GM23338 (cell line): ENCODE results near the gene RUFY1. TPM values are rescaled to one million over a fixed set of nuclear protein-coding genes. Genes with fewer than 3 reads are reported as not detected.

Source experiments
- ATAC-seq: fragments of 200-7000 bp; cut with Tn5 transposase; 3 replicates; pipeline ENCODE4 v1.9.1; 2020
- DNase-seq: peaks from one replicate; pipeline ENCODE4 v3.0.0-alpha.2; 2015; ENCODE audit warnings: low spot score
- H2AFZ ChIP-seq: fragments of 200-600 bp; sonication (generic); 2 replicates; pipeline ENCODE4 v1.8.0; 2016; ENCODE audit warnings: antibody characterized with exemption, mild to moderate bottlenecking, moderate library complexity
- H3F3A ChIP-seq: fragments of 200-600 bp; sonication (generic); replicated peaks from 2 replicates; pipeline ENCODE4 v1.8.0; 2017; ENCODE audit warnings: antibody characterized with exemption, mixed run types, low read depth
- H3K27ac ChIP-seq: fragments of 200-600 bp; sonication (generic); 2 replicates; pipeline ENCODE4 v1.6.1; 2016; ENCODE audit warnings: low read depth
- H3K27me3 ChIP-seq: fragments of 200-600 bp; sonication (generic); 2 replicates; pipeline ENCODE4 v1.8.0; 2016; ENCODE audit warnings: mild to moderate bottlenecking, mixed run types, moderate library complexity; ENCODE audit not compliant: insufficient read depth
- H3K36me3 ChIP-seq: fragments of 200-600 bp; sonication (generic); 2 replicates; pipeline ENCODE4 v1.8.0; 2016; ENCODE audit warnings: mild to moderate bottlenecking; ENCODE audit not compliant: insufficient read depth
- H3K4me1 ChIP-seq: fragments of 200-600 bp; sonication (generic); 2 replicates; pipeline ENCODE4 v1.8.0; 2016; ENCODE audit warnings: mild to moderate bottlenecking, moderate library complexity; ENCODE audit not compliant: insufficient read depth
- H3K4me2 ChIP-seq: fragments of 200-600 bp; sonication (generic); 2 replicates; pipeline ENCODE4 v1.7.1; 2017; ENCODE audit warnings: mixed run types
- H3K4me3 ChIP-seq: fragments of 200-600 bp; sonication (generic); 2 replicates; pipeline ENCODE4 v1.6.1; 2016; ENCODE audit warnings: mixed run types
- H3K79me2 ChIP-seq: fragments of 200-600 bp; sonication (generic); replicated peaks from 2 replicates; pipeline ENCODE4 v1.8.0; 2017; ENCODE audit warnings: mild to moderate bottlenecking; ENCODE audit not compliant: insufficient read depth
- H3K9me2 ChIP-seq: fragments of 200-600 bp; sonication (generic); 2 replicates; pipeline ENCODE4 v1.8.0; 2017; ENCODE audit not compliant: insufficient read depth
- H4K20me1 ChIP-seq: fragments of 200-600 bp; sonication (generic); replicated peaks from 2 replicates; pipeline ENCODE4 v1.8.0; 2017; ENCODE audit warnings: mild to moderate bottlenecking; ENCODE audit not compliant: insufficient read depth
- H3K27ac Mint-ChIP-seq: 2 replicates; pipeline ENCODE4 v1.8.0; 2020; ENCODE audit warnings: inconsistent platforms, mild to moderate bottlenecking, moderate library complexity, mixed read lengths
- H3K27me3 Mint-ChIP-seq: 3 replicates; pipeline ENCODE4 v1.8.0; 2022; ENCODE audit warnings: low read depth, mild to moderate bottlenecking, moderate library complexity, mixed read lengths, inconsistent platforms; ENCODE audit not compliant: insufficient read depth, poor library complexity
- H3K36me3 Mint-ChIP-seq: 3 replicates; pipeline ENCODE4 v1.8.0; 2021; ENCODE audit warnings: low read depth, mild to moderate bottlenecking, inconsistent platforms, moderate library complexity, mixed read lengths
- H3K4me1 Mint-ChIP-seq: 3 replicates; pipeline ENCODE4 v1.8.0; 2020; ENCODE audit warnings: mild to moderate bottlenecking, inconsistent platforms, mixed read lengths
- H3K4me3 Mint-ChIP-seq: 3 replicates; pipeline ENCODE4 v1.8.0; 2021; ENCODE audit warnings: moderate library complexity, mild to moderate bottlenecking, inconsistent platforms, mixed read lengths
- H3K9me3 Mint-ChIP-seq: 3 replicates; pipeline ENCODE4 v1.8.0; 2020; ENCODE audit warnings: moderate library complexity, mild to moderate bottlenecking, inconsistent platforms, mixed read lengths
- CREB1 ChIP-seq: fragments of 250-450 bp; sonication (Bioruptor Pico); IDR thresholded peaks from 2 replicates; pipeline ENCODE4 v1.5.0; 2020; ENCODE audit warnings: low read depth, mild to moderate bottlenecking, moderate library complexity
- EZH2 ChIP-seq: fragments of 200-600 bp; sonication (generic); IDR thresholded peaks from one replicate; pipeline ENCODE4 v1.8.0; 2017; ENCODE audit warnings: antibody characterized with exemption, mild to moderate bottlenecking, low read depth; ENCODE audit not compliant: unreplicated experiment
- EZH2phosphoT487 ChIP-seq: fragments of 200-600 bp; sonication (generic); IDR thresholded peaks from one replicate; pipeline ENCODE4 v1.8.1; 2018; ENCODE audit warnings: antibody characterized with exemption; ENCODE audit not compliant: unreplicated experiment
- JUNB ChIP-seq: IDR thresholded peaks from one replicate; pipeline ENCODE4 v1.6.1; 2016; ENCODE audit warnings: antibody characterized with exemption; ENCODE audit not compliant: unreplicated experiment
- NANOG ChIP-seq: IDR thresholded peaks from 2 replicates; pipeline ENCODE4 v1.6.1; 2016; ENCODE audit warnings: antibody characterized with exemption, borderline replicate concordance
- POLR2AphosphoS5 ChIP-seq: IDR thresholded peaks from 2 replicates; pipeline ENCODE4 v1.6.1; 2016; ENCODE audit warnings: antibody characterized with exemption, low read depth
- STAT1 ChIP-seq: IDR thresholded peaks from one replicate; pipeline ENCODE4 v1.6.1; 2016; ENCODE audit warnings: antibody characterized with exemption; ENCODE audit not compliant: unreplicated experiment
- ZNF114 ChIP-seq: fragments of 250-450 bp; sonication (Bioruptor Pico); IDR thresholded peaks from 2 replicates; pipeline ENCODE4 v1.5.0; 2020; ENCODE audit warnings: mild to moderate bottlenecking, moderate library complexity
- ZNF331 ChIP-seq: fragments of 250-450 bp; sonication (Bioruptor Pico); IDR thresholded peaks from 2 replicates; pipeline ENCODE4 v1.5.0; 2020; ENCODE audit warnings: low read depth, mild to moderate bottlenecking, moderate library complexity
- ZNF462 ChIP-seq: fragments of 250-450 bp; sonication (Bioruptor Pico); IDR thresholded peaks from 2 replicates; pipeline ENCODE4 v1.5.0; 2020; ENCODE audit warnings: mild to moderate bottlenecking, moderate library complexity
- polyA plus RNA-seq: library from polyadenylated mRNA; unstranded; fragments of >200 nt; fragmentation: Nextera tagmentation; extraction: Ambion mirVana; gene quantifications from 2 replicates; pipeline ENCODE4 v1.2.1, GENCODE V29; 2016
- total RNA-seq: library from RNA; depleted of rRNA; stranded (reverse); fragments of >200 nt; shearing (Covaris generic); gene quantifications from 2 replicates; pipeline ENCODE4 v1.2.3, GENCODE V29; 2014
- TF ChIP-seq, protein P1 (sequence below): IDR thresholded peaks from one replicate; pipeline ENCODE4 v1.6.1; 2018; ENCODE audit warnings: antibody characterized with exemption; ENCODE audit not compliant: unreplicated experiment
- TF ChIP-seq, protein P2 (sequence below): IDR thresholded peaks from 2 replicates; pipeline ENCODE4 v1.6.1; 2016; ENCODE audit warnings: antibody characterized with exemption
- TF ChIP-seq, protein P3 (sequence below), 2 experiments: fragments of 200-600 bp in 1 of 2; sonication (generic) in 1 of 2; conservative IDR thresholded peaks; 2 replicates each; pipeline versions ENCODE4 v1.5.1 to v1.6.1; 2016 to 2017; ENCODE audit warnings: antibody characterized with exemption in 2 of 2, low read depth in 2 of 2, mild to moderate bottlenecking in 2 of 2, moderate library complexity in 1 of 2

The RUFY1 gene
- total and polyA plus RNA-seq, 2 experiments from 2014 or later: 25.3 to 31.6 TPM

GRCh38 chr5:179572386-179572785 lies 22.0 kb downstream of the RUFY1 start:
- peaks cover 64% of the 10 kb centered on the region for H3K36me3 Mint-ChIP-seq
- H3K36me3 ChIP-seq: peaks cover 32% of the 10 kb centered on the region
- H3K4me1 Mint-ChIP-seq: no peaks in the 10 kb centered on the region

More at GRCh38 chr5:179572386-179572785, 22.0 kb downstream of the RUFY1 start:
- Histone ChIP-seq H3F3A (no peaks in the 10 kb centered on the region), H3K4me2 (no peak overlapping the region), H2AFZ (no peak overlapping the region), H3K27ac (no peak overlapping the region), H4K20me1 (no peaks in the 10 kb centered on the region; the same call in 1 of the 2 replicates), H3K4me3 (no peak overlapping the region), H3K9me2 (no peaks in the 10 kb centered on the region), H3K79me2 (no peaks in the 10 kb centered on the region; the same call in 1 of the 2 replicates), H3K27me3 (no peaks in the 10 kb centered on the region), H3K4me1 (no peaks in the 10 kb centered on the region)
- Mint-ChIP-seq H3K4me3 (no peak overlapping the region), H3K27me3 (no peaks in the 10 kb centered on the region), H3K27ac (no peak overlapping the region), H3K9me3 (no peaks in the 10 kb centered on the region; the same call in 2 of the 3 replicates)
- TF ChIP-seq, protein P1, sequence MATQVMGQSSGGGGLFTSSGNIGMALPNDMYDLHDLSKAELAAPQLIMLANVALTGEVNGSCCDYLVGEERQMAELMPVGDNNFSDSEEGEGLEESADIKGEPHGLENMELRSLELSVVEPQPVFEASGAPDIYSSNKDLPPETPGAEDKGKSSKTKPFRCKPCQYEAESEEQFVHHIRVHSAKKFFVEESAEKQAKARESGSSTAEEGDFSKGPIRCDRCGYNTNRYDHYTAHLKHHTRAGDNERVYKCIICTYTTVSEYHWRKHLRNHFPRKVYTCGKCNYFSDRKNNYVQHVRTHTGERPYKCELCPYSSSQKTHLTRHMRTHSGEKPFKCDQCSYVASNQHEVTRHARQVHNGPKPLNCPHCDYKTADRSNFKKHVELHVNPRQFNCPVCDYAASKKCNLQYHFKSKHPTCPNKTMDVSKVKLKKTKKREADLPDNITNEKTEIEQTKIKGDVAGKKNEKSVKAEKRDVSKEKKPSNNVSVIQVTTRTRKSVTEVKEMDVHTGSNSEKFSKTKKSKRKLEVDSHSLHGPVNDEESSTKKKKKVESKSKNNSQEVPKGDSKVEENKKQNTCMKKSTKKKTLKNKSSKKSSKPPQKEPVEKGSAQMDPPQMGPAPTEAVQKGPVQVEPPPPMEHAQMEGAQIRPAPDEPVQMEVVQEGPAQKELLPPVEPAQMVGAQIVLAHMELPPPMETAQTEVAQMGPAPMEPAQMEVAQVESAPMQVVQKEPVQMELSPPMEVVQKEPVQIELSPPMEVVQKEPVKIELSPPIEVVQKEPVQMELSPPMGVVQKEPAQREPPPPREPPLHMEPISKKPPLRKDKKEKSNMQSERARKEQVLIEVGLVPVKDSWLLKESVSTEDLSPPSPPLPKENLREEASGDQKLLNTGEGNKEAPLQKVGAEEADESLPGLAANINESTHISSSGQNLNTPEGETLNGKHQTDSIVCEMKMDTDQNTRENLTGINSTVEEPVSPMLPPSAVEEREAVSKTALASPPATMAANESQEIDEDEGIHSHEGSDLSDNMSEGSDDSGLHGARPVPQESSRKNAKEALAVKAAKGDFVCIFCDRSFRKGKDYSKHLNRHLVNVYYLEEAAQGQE: no peak
- TF ChIP-seq, protein P2, sequence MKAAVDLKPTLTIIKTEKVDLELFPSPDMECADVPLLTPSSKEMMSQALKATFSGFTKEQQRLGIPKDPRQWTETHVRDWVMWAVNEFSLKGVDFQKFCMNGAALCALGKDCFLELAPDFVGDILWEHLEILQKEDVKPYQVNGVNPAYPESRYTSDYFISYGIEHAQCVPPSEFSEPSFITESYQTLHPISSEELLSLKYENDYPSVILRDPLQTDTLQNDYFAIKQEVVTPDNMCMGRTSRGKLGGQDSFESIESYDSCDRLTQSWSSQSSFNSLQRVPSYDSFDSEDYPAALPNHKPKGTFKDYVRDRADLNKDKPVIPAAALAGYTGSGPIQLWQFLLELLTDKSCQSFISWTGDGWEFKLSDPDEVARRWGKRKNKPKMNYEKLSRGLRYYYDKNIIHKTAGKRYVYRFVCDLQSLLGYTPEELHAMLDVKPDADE: no peak
- no peak for TF ChIP-seq STAT1
- TF ChIP-seq POLR2AphosphoS5: no peak
- TF ChIP-seq NANOG: no peak
- no peak for TF ChIP-seq ZNF331 (CRISPR knock-in tag)
- TF ChIP-seq EZH2: no peak
- no peak for TF ChIP-seq JUNB
- no peak for TF ChIP-seq ZNF462 (CRISPR knock-in tag)
- no peak for TF ChIP-seq CREB1 (CRISPR knock-in tag)
- TF ChIP-seq EZH2phosphoT487: no peak
- TF ChIP-seq, protein P3, sequence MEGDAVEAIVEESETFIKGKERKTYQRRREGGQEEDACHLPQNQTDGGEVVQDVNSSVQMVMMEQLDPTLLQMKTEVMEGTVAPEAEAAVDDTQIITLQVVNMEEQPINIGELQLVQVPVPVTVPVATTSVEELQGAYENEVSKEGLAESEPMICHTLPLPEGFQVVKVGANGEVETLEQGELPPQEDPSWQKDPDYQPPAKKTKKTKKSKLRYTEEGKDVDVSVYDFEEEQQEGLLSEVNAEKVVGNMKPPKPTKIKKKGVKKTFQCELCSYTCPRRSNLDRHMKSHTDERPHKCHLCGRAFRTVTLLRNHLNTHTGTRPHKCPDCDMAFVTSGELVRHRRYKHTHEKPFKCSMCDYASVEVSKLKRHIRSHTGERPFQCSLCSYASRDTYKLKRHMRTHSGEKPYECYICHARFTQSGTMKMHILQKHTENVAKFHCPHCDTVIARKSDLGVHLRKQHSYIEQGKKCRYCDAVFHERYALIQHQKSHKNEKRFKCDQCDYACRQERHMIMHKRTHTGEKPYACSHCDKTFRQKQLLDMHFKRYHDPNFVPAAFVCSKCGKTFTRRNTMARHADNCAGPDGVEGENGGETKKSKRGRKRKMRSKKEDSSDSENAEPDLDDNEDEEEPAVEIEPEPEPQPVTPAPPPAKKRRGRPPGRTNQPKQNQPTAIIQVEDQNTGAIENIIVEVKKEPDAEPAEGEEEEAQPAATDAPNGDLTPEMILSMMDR (conservative IDR thresholded peaks at IDR 0.05; ENCODE audit: low read depth in 2 of 2): no peak
- TF ChIP-seq ZNF114 (CRISPR knock-in tag): no peak
- DNase-seq (no peak), ATAC-seq (no peak)
